HepG2 (cell line): Measurements from ENCODE around the gene ORC3. TPM values are rescaled to one million over a fixed set of nuclear protein-coding genes. Genes with fewer than 3 reads are reported as not detected.
A peak's percentile ranks its signal among the peaks of the same experiment; 100 is the strongest.

ENCODE experiments used
- ARID2 ChIP-seq: sonication (generic); formaldehyde crosslinking; IDR thresholded peaks from 2 replicates; pipeline ENCODE4 v1.8.1; 2022; ENCODE audit warnings: mild to moderate bottlenecking, missing genetic modification reagents, borderline replicate concordance
- BCL6 ChIP-seq: IDR thresholded peaks from 2 replicates; pipeline ENCODE4 v1.6.1; 2016; ENCODE audit warnings: missing genetic modification reagents, missing compliant biosample characterization
- CC2D1A ChIP-seq: sonication (generic); formaldehyde crosslinking; IDR thresholded peaks from 2 replicates; pipeline ENCODE4 v1.8.1; 2023; ENCODE audit warnings: mild to moderate bottlenecking, missing genetic modification reagents
- CHCHD3 ChIP-seq: sonication (generic); formaldehyde crosslinking; IDR thresholded peaks from 2 replicates; pipeline ENCODE4 v1.8.0; 2022; ENCODE audit warnings: mild to moderate bottlenecking, missing genetic modification reagents, moderate library complexity
- NFATC3 ChIP-seq: sonication (generic); formaldehyde crosslinking; IDR thresholded peaks from 2 replicates; pipeline ENCODE4 v1.5.1; 2020; ENCODE audit warnings: mild to moderate bottlenecking, missing genetic modification reagents
- NFE2L1 ChIP-seq: sonication (generic); formaldehyde crosslinking; IDR thresholded peaks from 2 replicates; pipeline ENCODE4 v1.4.0; 2020; ENCODE audit warnings: missing genetic modification reagents, mild to moderate bottlenecking, borderline replicate concordance
- NFIB ChIP-seq: sonication (generic); formaldehyde crosslinking; IDR thresholded peaks from 2 replicates; pipeline ENCODE4 v1.9.0; 2021; ENCODE audit warnings: missing genetic modification reagents, mild to moderate bottlenecking, borderline replicate concordance
- NRL ChIP-seq: sonication (generic); formaldehyde crosslinking; IDR thresholded peaks from 2 replicates; pipeline ENCODE4 v1.5.0; 2020; ENCODE audit warnings: missing genetic modification reagents, mild to moderate bottlenecking, moderate library complexity, borderline replicate concordance
- PHF21A ChIP-seq: sonication (generic); formaldehyde crosslinking; IDR thresholded peaks from 2 replicates; pipeline ENCODE4 v1.5.0; 2020; ENCODE audit warnings: mild to moderate bottlenecking, missing genetic modification reagents
- SNAI1 ChIP-seq: sonication (generic); formaldehyde crosslinking; IDR thresholded peaks from 2 replicates; pipeline ENCODE4 v1.5.0; 2020; ENCODE audit warnings: mild to moderate bottlenecking, missing genetic modification reagents, borderline replicate concordance
- SOX5 ChIP-seq: IDR thresholded peaks from 2 replicates; pipeline ENCODE4 v1.6.1; 2016; ENCODE audit warnings: borderline replicate concordance
- SYNCRIP ChIP-seq: fragments of 200-400 bp; formaldehyde crosslinking; IDR thresholded peaks from 2 replicates; pipeline ENCODE4 v1.6.1; 2018; ENCODE audit warnings: mild to moderate bottlenecking, low read depth, low read length; ENCODE audit not compliant: insufficient read depth
- ZNF12 ChIP-seq: sonication (generic); formaldehyde crosslinking; IDR thresholded peaks from 2 replicates; pipeline ENCODE4 v1.5.0; 2020; ENCODE audit warnings: missing genetic modification reagents
- ZNF138 ChIP-seq: sonication (generic); formaldehyde crosslinking; IDR thresholded peaks from 2 replicates; pipeline ENCODE4 v1.5.0; 2020; ENCODE audit warnings: mild to moderate bottlenecking, low read depth, missing genetic modification reagents
- ZNF234 ChIP-seq: sonication (generic); formaldehyde crosslinking; conservative IDR thresholded peaks from 2 replicates; pipeline ENCODE4 v1.5.1; 2020; ENCODE audit warnings: mild to moderate bottlenecking, missing genetic modification reagents
- ZNF430 ChIP-seq: sonication (generic); formaldehyde crosslinking; IDR thresholded peaks from 2 replicates; pipeline ENCODE4 v1.9.0; 2021; ENCODE audit warnings: mild to moderate bottlenecking, missing genetic modification reagents
- ZNF720 ChIP-seq: sonication (generic); formaldehyde crosslinking; IDR thresholded peaks from 2 replicates; pipeline ENCODE4 v1.4.0; 2020; ENCODE audit warnings: missing genetic modification reagents
- polyA plus RNA-seq, 8 experiments: library from polyadenylated mRNA; depleted of rRNA in 3 of 8; stranded (reverse) in 7 of 8; unstranded in 1 of 8; fragments of >200 nt; fragmentation: Illumina TruSeq in 4 of 8; extraction: Trizol in 4 of 8; gene quantifications; 2 replicates each; pipeline versions ENCODE4 v1.2.1 to v1.2.3, GENCODE V29; 2011 to 2016; ENCODE audit warnings: low read depth in 4 of 8, missing spikeins in 1 of 8, mixed read lengths in 1 of 8; ENCODE audit not compliant: insufficient read depth in 1 of 8
- total RNA-seq, 5 experiments: library from RNA; depleted of rRNA; stranded (reverse); fragments of >200 nt; fragmentation: Illumina TruSeq; extraction: Trizol; gene quantifications; 2 replicates each; pipeline ENCODE4 v1.2.3, GENCODE V29; 2016; ENCODE audit warnings: low read depth in 1 of 5
- TF ChIP-seq, protein P1 (sequence below): sonication (generic); formaldehyde crosslinking; IDR thresholded peaks from 2 replicates; pipeline ENCODE4 v1.4.0; 2020; ENCODE audit warnings: missing genetic modification reagents, borderline replicate concordance
- TF ChIP-seq, protein P2 (sequence below): sonication (generic); formaldehyde crosslinking; IDR thresholded peaks from 2 replicates; pipeline ENCODE4 v1.8.0; 2022; ENCODE audit warnings: missing genetic modification reagents, low read depth, mild to moderate bottlenecking, borderline replicate concordance
- TF ChIP-seq, protein P3 (sequence below): sonication (generic); formaldehyde crosslinking; IDR thresholded peaks from 2 replicates; pipeline ENCODE4 v1.5.0; 2020; ENCODE audit warnings: missing genetic modification reagents
- TF ChIP-seq, protein P4 (sequence below): sonication (generic); formaldehyde crosslinking; IDR thresholded peaks from 2 replicates; pipeline ENCODE4 v1.4.0; 2020; ENCODE audit warnings: missing genetic modification reagents

The ORC3 gene
- total and polyA plus RNA-seq, 2 of the 13 experiments (the other 11 are each of a cell fraction or from before 2014, with no cell fraction given), result 21.8 to 43.5 TPM

DNA sequence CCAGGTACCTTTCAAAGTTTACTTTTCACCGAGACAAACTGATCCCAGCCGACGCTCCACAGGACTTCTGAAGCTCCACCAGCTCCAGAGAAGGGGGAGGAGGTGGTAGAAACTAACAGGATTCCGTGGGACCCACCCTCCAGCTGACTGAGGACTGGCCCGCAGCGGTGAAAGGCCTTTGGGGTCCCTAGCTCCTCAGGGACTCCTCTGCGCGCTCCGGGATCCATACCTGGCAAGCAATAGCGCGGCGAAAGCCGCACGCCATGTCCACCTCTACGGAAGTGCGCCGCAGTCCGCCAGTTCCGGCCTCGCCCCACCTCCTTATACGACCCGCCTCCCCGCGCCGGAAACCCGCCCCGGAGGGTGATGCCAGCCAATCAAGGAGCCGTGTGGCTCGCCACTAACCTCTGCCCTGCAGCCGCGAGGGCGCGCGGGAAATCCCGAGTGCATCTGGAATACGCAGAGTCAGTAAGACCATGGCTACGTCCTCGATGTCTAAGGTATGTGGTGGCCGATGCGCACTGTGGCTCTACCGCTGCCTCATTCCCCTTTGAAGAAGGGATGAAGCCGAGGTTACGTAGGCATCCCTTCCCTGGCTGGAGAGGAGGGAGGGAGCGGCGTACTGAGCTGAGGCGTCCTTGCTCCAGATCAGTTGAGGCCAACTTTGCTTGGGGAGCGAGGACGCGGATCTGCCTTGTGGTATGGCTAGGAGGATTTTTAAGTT lies at the start of gene ORC3, which contains the start of gene RARS2 (continued):
- TF ChIP-seq, protein P1, sequence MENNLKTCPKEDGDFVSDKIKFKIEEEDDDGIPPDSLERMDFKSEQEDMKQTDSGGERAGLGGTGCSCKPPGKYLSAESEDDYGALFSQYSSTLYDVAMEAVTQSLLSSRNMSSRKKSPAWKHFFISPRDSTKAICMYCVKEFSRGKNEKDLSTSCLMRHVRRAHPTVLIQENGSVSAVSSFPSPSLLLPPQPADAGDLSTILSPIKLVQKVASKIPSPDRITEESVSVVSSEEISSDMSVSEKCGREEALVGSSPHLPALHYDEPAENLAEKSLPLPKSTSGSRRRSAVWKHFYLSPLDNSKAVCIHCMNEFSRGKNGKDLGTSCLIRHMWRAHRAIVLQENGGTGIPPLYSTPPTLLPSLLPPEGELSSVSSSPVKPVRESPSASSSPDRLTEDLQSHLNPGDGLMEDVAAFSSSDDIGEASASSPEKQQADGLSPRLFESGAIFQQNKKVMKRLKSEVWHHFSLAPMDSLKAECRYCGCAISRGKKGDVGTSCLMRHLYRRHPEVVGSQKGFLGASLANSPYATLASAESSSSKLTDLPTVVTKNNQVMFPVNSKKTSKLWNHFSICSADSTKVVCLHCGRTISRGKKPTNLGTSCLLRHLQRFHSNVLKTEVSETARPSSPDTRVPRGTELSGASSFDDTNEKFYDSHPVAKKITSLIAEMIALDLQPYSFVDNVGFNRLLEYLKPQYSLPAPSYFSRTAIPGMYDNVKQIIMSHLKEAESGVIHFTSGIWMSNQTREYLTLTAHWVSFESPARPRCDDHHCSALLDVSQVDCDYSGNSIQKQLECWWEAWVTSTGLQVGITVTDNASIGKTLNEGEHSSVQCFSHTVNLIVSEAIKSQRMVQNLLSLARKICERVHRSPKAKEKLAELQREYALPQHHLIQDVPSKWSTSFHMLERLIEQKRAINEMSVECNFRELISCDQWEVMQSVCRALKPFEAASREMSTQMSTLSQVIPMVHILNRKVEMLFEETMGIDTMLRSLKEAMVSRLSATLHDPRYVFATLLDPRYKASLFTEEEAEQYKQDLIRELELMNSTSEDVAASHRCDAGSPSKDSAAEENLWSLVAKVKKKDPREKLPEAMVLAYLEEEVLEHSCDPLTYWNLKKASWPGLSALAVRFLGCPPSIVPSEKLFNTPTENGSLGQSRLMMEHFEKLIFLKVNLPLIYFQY (CRISPR knock-in tag), result peak; percentile 36; the same call in 1 of the 2 replicates
- no peak for TF ChIP-seq ZNF234
- TF ChIP-seq ZNF720 (CRISPR knock-in tag), result no peak
- peak; percentile 92; the same call in 1 of the 2 replicates for TF ChIP-seq NRL
- TF ChIP-seq CC2D1A (CRISPR knock-in tag), result no peak
- TF ChIP-seq, protein P2, sequence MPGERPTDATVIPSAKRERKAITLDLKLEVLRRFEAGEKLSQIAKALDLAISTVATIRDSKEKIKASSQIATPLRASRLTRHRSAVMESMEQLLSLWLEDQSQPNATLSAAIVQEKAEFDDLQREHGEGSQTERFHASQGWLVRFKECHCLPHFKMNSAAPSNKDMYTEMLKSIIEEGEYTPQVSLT (CRISPR knock-in tag), result no peak
- no peak for TF ChIP-seq ZNF12 (CRISPR knock-in tag)
- TF ChIP-seq NFATC3 (CRISPR knock-in tag), result no peak
- no peak for TF ChIP-seq ZNF430 (CRISPR knock-in tag)
- 0 out of 2 replicates have a peak, but pooled peaks have one; percentile 14 for TF ChIP-seq PHF21A (CRISPR knock-in tag)
- TF ChIP-seq SOX5, result peak; percentile 58
- TF ChIP-seq ZNF138 (CRISPR knock-in tag), result peak; percentile 28; the same call in 1 of the 2 replicates
- TF ChIP-seq BCL6 (CRISPR knock-in tag), result peak; percentile 65
- no peak for TF ChIP-seq CHCHD3 (CRISPR knock-in tag)
- 0 out of 2 replicates have a peak, but pooled peaks have one; percentile 23 for TF ChIP-seq SNAI1 (CRISPR knock-in tag)
- TF ChIP-seq ARID2 (CRISPR knock-in tag), result no peak
- TF ChIP-seq, protein P3, sequence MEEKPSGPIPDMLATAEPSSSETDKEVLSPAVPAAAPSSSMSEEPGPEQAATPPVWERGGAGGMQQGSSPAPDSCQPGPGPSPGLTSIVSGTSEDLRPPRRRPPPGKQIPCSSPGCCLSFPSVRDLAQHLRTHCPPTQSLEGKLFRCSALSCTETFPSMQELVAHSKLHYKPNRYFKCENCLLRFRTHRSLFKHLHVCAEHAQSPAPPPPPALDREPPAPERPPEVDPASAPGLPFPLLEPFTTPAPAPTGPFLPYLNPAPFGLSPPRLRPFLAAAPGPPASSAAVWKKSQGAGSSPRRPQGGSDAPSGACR (CRISPR knock-in tag), result no peak
- TF ChIP-seq, protein P4, sequence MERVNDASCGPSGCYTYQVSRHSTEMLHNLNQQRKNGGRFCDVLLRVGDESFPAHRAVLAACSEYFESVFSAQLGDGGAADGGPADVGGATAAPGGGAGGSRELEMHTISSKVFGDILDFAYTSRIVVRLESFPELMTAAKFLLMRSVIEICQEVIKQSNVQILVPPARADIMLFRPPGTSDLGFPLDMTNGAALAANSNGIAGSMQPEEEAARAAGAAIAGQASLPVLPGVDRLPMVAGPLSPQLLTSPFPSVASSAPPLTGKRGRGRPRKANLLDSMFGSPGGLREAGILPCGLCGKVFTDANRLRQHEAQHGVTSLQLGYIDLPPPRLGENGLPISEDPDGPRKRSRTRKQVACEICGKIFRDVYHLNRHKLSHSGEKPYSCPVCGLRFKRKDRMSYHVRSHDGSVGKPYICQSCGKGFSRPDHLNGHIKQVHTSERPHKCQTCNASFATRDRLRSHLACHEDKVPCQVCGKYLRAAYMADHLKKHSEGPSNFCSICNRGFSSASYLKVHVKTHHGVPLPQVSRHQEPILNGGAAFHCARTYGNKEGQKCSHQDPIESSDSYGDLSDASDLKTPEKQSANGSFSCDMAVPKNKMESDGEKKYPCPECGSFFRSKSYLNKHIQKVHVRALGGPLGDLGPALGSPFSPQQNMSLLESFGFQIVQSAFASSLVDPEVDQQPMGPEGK (CRISPR knock-in tag), result peak; percentile 57
- TF ChIP-seq SYNCRIP, result no peak
- no peak for TF ChIP-seq NFE2L1 (CRISPR knock-in tag)
- no peak for TF ChIP-seq NFIB (CRISPR knock-in tag)
